DMS79 (cell line): ENCODE results near the gene MAP3K4.
A peak's percentile ranks its signal among the peaks of the same experiment; 100 is the strongest.
"Not testable (repeated sequence)": the region's sequence is repeated elsewhere in the genome, so short reads cannot be mapped to it uniquely, and the experiment has no call there.

ENCODE experiments used
- DNase-seq: peaks from one replicate; lab custom pipeline; 2025; lab: John Stamatoyannopoulos, UW

Gene MAP3K4

DNA sequence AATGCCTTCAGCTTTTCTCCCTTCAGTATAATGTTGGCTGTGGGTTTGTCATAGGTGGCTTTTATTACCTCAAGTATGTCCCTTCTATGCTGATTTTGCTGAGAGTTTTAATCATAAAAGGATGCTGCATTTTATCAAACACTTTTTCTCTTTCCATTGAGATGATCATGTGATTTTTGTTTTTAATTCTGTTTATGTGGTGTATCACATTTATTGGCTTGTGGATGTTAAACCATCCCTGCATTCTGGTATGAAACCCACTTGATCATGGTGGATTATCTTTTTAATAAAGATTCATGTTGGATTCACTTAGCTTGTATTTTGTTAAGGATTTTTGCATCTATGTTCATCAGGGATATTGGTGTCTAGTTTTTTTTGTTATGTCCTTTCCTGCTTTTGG lies 131.8 kb downstream of the MAP3K4 start:
- DNase-seq: not testable (repeated sequence)

DNA sequence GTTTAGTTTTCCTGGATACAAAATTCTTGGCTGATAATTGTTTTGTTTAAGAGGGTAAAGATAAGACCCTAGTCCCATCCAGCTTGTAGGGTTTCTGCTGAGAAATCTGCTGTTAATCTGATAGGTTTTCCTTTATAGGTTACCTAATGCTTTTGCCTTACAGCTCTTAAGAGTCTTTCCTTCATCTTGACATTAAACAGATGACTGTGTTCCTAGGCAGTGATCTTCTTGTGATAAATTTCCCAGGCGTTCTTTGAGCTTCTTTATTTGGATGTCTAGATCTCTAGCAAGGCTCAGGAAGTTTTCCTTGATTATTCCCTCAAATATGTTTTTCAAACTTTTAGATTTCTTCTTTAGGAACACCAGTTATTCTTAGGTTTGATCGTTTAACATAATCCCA lies 134.0 kb downstream of the MAP3K4 start:
- DNase-seq: no peak

GRCh38 chr6:161127071-161127740 lies 135.6 kb downstream of the MAP3K4 start:
- DNase-seq: no peak

GRCh38 chr6:161128230-161128629 lies 136.7 kb downstream of the MAP3K4 start:
- no peak for DNase-seq

DNA sequence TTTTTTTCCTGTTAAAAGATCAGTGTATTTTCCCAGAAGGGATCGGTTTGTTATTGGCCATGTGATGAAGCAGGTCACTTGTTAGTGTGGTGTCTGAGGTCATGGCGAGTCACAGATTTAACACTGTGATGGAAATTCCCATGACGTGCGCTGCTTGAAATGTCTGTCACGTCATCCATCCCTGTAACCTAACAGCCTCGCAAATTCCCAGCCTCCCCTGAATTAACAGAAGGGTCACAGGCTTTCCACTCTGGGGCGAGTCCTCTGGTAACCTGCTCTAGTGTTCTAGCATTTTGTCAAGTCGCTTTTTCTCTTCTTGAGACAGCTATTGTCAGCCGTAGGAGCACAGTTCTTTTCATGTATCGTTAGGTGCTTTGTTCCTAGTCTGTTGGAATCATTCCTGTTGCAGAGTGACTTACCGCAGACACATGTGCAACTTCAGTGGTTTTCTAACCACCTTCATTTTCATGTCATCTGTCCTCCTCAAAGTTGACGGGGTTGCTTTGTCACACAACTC lies 137.2 kb downstream of the MAP3K4 start:
- no peak for DNase-seq

DNA sequence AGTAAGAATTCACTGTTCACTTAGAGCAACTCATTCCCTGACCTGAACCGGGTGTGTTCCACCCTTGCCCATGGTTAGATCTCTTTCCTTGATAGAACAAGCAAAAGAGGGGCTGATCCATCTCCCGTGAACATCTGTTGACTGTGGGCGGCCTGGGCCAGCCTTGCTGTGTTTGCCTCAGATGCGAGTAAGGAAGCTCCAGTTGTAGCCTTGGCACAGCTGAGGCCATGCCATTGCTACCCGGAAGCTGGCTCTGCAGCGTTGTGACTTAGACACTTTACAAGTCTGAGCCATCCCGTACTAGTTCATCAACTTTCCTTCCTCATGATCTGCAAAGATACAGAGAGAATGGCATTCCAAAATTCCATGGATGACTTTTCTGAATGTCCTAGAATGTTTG lies 139.0 kb downstream of the MAP3K4 start:
- no peak for DNase-seq

- no peak for DNase-seq
Measured at GRCh38 chr6:161130967-161131766, 139.6 kb downstream of the MAP3K4 start.

- no peak for DNase-seq
Measured at GRCh38 chr6:161132384-161132783, 140.8 kb downstream of the MAP3K4 start.

DNA sequence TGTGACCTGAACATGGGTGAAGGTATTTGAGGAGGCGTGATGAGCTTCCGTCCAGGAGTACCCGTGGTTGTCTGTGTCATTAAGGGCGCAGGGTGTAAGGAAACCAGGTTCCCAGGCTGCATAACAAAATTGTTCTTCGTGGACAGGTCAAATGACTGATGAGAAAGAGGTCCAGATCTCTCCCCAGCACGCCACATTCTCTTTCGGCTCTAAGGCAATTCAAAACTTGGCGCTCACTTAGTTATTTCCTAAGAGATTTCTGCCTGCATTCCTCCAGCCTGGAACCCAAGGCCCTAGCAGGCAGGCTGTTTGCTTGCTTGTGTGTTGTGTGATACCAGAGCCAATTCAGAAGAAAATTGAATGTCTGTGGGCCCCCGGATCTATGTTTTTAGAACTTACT lies 142.4 kb downstream of the MAP3K4 start:
- DNase-seq: no peak

DNA sequence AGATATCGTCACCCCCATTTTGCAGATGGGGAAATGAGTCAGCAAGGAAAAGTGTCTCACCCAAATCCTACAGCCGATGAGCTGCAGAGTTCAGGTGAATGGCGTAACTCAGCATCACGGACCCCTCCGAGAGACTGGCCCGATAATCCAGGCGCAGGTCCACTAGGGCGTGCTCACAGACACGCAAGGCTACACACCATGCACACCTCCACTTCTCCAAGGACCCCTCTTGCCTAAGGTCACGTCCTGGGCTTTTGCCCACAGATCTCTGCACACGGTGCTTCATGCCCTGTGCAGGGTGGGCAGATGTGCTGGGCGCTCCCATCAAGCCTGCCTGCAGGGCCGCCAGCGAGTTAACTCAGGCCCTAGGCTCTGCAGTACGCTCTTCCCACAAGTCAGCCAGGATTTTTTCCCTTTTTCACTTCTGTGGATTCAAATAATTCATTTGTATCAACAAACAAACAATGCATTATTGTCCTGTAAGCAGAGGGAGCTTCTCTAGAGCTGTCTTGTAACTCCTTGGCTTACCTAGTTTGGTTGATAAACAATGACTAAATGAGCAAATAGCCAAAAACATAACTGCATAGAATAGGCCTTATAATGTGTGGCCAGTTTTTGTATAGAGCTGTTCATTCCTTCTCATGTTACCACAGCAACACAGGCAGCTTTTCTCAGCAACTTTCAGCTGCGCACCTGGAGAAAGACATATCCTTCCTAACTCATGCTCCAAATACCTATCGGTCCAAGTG lies 143.2 kb downstream of the MAP3K4 start:
- no peak for DNase-seq

GRCh38 chr6:161135695-161136591 lies 144.4 kb downstream of the MAP3K4 start:
- DNase-seq: peak; percentile 45

DNA sequence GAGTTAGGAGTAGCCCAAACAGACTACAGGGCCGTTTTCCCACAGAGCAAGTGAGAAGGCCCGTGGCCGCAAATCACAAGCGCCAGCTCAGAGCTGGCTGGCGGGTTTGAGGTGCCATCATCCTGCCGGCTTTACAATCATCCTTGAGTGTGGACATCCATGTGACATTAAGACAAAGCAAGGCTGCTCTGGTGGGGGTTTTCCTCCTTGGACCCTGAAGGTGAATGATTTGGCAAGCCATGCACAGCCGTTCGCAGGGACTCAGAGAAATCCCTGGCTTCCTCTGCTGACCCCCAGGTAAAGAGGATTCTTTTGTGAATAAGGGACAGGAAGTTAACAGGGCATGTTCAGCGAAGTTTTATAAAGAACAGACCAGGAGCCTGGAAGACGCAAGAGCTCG lies 145.1 kb downstream of the MAP3K4 start:
- no peak for DNase-seq

DNA sequence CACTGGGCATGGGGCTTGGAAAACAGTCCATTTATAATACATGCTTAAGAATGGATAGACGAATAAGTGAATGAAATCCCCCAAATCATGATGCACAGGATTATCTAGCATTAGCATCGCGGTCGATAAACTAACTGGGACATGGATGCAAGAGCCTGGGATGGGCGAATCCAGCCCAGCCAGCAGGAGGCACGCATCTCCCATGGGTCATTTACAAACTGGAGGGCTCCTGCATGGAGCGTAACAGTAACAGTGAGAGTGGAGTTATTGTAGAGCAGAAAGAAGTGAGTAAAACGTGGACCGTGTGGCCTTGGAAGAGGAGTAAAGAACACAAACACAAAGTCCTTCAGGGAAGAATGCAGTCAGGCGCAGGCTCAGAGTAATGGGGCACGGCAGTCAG lies 145.8 kb downstream of the MAP3K4 start:
- DNase-seq: no peak

GRCh38 chr6:161137839-161138542 lies 146.4 kb downstream of the MAP3K4 start:
- no peak for DNase-seq

DNA sequence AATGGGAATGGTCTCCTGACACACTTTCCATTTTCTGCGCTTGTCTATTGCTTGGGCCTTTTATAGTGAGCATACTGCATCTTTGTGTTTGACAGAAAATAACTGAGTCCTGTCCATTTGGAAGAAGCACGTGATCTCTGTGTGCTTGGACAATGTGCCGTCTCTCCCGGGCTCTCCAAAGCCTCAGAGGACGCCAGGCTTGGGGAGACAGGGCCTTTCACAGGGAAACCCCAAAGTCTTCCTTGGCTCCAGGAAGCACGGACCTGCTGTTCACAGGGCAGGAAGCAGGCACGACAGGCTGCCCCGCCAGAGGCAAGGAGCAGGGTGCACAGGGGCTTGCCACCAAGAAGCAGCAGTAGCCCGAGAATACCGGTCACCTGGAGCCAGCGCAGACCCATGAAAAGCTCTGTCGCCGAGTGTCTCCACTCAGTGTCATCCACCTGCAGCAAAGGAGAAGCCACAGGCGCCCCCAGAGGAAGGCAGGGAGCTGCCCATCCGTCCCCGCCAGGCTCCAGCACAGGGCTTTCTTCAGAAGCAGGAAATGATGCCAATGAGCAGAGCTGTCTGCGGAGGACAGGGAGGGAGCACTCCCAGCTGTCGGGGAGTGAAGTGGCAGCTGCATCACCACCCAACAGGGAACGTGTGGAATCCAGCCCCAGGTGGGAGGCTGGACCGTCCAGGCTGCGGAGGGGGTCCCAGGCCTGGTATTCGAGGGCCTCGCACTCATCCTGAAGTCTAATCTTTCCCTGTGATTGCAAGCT lies 147.2 kb downstream of the MAP3K4 start:
- DNase-seq: no peak

GRCh38 chr6:161139304-161139765 lies 147.8 kb downstream of the MAP3K4 start:
- no peak for DNase-seq

DNA sequence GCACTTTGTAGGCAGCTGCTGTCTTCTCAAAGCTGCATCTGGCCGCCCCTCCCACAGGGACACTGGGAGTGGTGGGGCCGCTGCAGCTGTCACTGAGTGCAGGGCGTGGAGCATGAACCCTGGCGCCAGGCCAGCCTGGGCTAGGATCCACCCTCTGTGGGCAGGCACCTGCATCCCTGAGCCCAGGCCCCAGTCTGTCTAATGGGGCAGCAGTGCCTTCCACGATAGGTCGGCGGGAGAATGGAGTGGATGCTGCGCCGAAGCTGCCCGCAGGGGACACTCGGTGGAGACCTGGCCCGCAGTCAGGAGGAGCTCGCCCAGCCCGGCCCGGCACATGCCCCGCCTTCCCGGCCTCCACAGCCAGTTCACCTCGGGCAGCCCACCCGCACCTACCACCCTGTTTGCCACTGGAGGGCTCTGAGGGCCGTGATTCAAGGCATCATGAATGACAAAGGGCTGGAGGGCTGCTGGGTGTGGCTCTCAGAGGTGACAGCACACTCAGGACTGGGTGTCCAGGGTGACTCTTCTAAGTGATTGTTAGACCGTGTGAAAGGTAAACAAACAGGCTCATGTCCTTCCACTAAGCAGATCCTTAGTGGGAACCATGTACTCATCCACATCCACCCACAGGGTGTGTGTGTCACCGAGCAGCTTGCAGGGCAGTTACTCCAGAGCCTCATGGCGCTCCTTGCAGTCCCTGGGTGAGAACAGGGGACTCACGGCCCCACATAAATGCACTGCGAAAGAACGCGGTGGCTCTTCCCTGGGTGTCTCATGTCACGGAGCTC lies 148.4 kb downstream of the MAP3K4 start:
- no peak for DNase-seq

GRCh38 chr6:161140554-161140875 lies 148.9 kb downstream of the MAP3K4 start:
- no peak for DNase-seq

DNA sequence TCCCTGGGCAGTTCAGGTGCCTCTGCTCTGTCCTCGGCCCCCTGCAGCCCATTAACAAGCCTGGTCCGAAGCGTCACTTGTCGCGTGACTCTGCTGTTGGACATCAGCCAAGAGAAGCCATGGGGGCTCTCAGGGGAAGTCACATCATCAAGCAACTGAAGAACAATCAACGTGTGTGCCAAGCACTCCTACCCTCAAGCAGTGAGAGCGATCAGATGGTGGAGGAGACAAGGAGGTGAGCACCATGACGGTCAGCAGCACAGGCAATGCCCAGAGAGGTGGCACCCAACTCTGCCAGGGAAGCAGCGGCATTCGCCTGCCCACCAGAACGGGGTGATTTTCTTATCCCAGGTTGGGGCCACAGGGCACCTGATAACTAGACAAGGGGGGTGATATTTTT lies 149.6 kb downstream of the MAP3K4 start:
- peak; percentile 39 for DNase-seq

- DNase-seq: no peak
Measured at GRCh38 chr6:161142957-161143296, 151.4 kb downstream of the MAP3K4 start.
